AG09319 (cell line): Measurements from ENCODE around the gene GDF15.

Experiments used
- DNase-seq: peaks from one replicate; pipeline ENCODE4 v3.0.0-alpha.2; 2010; ENCODE audit warnings: low read depth; ENCODE audit errors: extremely low read depth
- TF ChIP-seq, protein P1 (sequence below): IDR thresholded peaks from 2 replicates; pipeline ENCODE4 v1.5.1; 2011; ENCODE audit warnings: low read depth, mild to moderate bottlenecking, inconsistent platforms, low read length, moderate library complexity

Gene GDF15, protein sequence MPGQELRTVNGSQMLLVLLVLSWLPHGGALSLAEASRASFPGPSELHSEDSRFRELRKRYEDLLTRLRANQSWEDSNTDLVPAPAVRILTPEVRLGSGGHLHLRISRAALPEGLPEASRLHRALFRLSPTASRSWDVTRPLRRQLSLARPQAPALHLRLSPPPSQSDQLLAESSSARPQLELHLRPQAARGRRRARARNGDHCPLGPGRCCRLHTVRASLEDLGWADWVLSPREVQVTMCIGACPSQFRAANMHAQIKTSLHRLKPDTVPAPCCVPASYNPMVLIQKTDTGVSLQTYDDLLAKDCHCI

DNA sequence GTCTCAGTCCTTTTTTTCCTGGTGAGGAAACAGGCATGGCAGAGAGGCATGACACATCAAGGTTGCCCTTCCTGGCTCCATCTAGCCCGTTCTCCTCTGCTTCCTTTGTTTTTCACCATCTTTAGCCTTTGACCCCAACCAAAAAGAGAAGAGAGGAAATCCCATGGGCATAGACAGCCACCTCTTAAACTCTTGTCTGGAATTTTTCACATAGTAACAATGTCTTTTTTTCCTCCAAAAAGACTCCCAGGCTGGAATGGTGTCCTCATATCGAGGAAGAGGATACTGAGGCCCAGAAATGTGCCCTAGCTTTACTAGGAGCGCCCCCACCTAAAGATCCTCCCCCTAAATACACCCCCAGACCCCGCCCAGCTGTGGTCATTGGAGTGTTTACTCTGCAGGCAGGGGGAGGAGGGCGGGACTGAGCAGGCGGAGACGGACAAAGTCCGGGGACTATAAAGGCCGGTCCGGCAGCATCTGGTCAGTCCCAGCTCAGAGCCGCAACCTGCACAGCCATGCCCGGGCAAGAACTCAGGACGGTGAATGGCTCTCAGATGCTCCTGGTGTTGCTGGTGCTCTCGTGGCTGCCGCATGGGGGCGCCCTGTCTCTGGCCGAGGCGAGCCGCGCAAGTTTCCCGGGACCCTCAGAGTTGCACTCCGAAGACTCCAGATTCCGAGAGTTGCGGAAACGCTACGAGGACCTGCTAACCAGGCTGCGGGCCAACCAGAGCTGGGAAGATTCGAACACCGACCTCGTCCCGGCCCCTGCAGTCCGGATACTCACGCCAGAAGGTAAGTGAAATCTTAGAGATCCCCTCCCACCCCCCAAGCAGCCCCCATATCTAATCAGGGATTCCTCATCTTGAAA lies at the start of gene GDF15:
Gene GDF15, plus strand, starts transcription at position 484 of the 868 bp plus-strand sequence. Its CDS starts 32 bp downstream, at position 516.
- TF ChIP-seq, protein P1, sequence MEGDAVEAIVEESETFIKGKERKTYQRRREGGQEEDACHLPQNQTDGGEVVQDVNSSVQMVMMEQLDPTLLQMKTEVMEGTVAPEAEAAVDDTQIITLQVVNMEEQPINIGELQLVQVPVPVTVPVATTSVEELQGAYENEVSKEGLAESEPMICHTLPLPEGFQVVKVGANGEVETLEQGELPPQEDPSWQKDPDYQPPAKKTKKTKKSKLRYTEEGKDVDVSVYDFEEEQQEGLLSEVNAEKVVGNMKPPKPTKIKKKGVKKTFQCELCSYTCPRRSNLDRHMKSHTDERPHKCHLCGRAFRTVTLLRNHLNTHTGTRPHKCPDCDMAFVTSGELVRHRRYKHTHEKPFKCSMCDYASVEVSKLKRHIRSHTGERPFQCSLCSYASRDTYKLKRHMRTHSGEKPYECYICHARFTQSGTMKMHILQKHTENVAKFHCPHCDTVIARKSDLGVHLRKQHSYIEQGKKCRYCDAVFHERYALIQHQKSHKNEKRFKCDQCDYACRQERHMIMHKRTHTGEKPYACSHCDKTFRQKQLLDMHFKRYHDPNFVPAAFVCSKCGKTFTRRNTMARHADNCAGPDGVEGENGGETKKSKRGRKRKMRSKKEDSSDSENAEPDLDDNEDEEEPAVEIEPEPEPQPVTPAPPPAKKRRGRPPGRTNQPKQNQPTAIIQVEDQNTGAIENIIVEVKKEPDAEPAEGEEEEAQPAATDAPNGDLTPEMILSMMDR, result peak; percentile 81
- DNase-seq, result peak; percentile 93

DNA sequence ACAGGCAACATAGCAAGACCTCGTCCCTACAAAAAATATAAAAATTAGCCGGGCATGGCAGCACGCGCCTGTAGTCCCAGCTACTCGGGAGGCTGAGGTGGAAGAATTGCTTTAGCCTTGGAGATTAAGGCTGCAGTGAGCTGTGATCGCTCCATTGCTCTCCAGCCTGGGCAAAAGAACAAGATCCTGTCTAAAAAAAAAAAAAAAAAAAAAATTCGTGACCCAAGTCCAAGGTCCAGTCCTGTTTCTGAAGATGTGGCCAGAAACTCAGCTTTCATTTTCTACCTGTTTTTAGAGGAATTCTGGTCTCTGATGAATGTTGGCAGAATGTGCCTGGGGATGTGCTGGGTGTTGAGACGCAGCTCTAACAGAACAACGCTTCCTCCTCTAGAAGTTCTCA lies 47.4 kb upstream of the GDF15 start:
- TF ChIP-seq, protein P1, result no peak
- DNase-seq, result no peak

DNA sequence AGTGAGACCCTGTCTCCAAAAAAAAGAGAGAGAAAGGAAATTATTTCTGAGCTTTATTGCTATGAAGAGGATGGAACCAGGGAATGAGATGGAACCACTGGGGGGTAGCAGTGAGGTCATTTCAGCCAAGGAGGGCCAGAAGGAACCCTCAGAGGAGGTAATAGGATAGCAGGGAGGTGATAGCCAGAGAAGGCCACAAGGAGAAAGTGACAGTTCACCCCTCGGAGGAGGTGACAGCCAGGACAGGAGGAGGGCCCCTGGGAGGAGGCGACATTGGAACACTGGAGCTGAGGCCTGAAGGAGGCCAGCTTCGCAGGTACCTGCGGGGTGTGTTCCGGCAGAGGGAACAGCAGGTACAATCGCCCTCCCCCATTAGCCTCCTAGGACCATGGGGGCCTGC lies 46.2 kb upstream of the GDF15 start:
- TF ChIP-seq, protein P1, result peak; percentile 25
- no peak for DNase-seq

DNA sequence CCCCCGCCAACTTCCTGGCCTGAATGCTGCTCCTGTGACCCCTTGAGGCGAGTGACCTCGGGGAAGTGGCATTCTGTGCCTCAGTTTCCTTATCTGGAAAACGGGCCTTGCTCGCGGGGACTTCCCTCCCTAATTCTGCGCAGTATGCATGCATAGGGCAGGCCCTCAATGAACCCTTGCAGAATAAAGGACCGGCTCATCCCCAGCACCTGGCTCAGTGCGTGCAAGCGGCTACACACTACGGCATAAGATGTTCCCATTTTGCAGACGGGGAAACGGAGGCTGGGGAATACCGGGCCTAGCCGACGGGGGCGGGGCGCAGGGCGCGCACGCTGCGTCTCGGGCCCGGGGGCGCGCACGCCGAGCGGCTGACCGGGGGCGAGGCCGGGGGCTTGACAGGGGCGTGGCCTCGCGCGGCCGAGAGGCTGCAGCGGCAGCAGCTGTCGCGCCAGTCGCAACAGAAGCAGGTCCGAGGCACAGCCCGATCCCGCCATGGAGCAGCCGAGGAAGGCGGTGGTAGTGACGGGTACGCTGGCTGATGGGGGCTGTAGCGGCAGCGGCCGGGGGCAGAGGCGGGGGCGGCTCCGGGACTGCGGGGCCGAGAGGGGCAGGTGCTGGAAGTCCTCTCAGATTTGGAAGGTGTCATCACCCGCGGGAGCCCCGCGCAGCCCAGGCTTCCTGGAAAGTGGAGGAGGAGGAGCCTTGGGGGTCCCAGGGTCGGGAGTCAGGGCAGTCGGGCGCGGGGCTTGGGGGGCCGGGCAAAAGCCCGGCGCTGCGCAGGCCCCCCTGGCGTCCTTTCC lies 45.6 kb upstream of the GDF15 start, which contains the start of gene PGPEP1:
Gene PGPEP1, plus strand, starts transcription at position 409 of the 800 bp plus-strand sequence. Its CDS starts 84 bp downstream, at position 493.
- TF ChIP-seq, protein P1, result no peak
- DNase-seq, result no peak

DNA sequence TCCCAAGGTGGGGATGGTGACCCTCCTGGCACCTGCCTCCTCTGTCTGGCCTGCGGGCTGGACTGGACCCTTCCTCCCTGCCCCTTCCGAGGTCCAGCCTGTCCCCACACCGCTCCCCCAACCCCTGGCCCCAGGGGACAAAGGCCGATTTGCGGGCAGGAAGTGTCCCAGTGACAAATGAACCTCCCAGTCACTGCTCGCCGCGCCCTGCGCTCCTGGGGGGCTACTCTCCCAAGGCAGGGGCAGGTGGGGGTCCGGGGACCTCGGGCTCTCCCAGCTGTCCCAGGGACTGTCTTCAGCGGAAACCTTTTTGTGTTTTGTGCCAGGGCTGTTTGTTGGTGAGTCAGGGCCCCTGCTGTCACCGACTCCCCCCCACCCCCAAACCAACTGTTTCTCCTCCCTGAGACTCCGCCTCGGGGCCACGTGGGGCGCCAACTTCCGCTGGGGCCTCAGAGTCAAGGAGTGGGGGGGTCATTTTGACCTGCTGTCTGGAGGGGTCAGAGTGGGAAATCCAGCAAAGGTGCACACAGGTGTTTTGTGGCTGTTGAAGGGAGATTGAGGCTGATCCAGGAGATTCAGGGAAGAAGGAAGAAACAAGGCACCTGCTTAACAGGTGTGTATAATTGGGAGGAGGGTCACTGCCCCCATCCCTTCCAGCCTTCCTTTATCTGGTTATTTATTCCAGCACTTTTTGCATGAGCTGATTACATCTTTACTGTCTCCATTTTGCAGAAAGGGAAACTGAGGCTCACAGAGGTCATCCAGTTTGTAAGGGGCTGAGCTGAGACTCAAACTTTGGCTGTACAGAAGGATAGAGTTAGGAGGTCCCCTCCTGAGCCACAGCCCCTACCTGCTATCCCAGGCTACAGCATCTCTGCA lies 44.7 kb upstream of the GDF15 start:
- no peak for DNase-seq
- TF ChIP-seq, protein P1, result no peak

DNA sequence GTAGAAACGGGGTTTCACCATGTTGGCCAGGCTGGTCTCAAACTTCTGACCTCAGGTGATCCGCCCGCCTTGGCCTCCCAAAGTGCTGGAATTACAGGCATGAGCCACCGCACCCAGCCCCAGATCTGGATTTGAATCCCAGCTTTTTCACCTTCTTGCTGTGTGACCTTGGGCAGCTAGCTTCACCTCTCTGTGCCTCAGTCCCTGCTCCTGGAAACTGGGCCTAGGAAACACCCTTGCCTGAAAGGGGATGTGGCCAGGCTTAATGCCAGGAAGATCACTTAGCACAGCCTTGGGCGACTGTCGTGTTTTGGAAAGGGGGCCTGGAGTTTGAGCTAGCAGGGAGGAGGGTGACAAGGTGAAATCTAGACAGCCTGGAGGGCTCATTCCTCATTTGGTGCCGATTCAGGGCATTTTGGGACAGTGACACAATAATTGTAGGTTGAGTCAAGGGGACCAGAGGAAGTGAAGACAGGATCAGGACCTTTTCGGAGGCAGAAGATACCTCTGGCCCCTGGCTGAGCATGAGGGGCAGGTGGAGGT lies 43.8 kb upstream of the GDF15 start:
- no peak for DNase-seq
- TF ChIP-seq, protein P1, result no peak
